ENCODE measurements around the gene PIGZ.

- TF ChIP-seq CTCF (IDR thresholded peaks at IDR 0.05) (no peak), POLR2A (IDR thresholded peaks at IDR 0.05) (no peak)
These were observed 36.6 kb downstream of the PIGZ start for GRCh38 chr3:196931828-196932587.

Measured in uterus (tissue), 2 donors.